ENCODE measurements around the gene AREG. TPM values are rescaled to one million over a fixed set of nuclear protein-coding genes. Genes with fewer than 3 reads are reported as not detected.

Gene AREG
- total and polyA plus RNA-seq, 12 donors = 0.77 to 22.9 (median 4.3) TPM; not detected in 2

DNA sequence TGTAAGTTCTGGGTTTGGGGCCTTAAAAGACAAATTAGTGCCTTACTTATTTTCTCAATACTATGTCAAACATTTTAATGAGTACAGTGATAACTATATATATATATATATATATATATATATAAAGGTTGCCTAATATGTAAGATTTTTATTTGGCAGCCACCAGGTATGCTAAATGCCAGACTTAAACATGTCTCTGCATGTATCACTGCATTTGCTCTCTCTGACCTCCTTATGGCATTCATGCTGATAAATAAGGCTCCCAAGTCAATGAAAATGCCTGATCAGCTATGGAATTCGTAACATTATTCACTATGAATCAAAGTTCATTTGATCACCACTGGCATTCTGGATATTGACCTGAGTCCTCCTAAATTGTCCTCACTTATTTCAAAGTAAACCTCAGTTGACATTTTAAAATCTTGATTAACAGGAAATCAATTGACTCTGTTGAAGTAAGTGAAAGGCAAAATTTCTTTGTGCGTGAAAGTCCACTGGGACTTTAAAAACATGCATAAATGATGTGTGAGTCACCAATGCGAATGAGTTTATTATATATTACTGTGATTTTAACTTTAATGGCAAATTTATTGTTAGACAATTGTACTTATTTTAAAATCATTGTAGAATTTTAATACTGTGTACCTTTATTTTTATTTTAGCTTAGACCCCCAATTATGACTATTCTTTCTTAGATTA is 29.2 kb upstream of the AREG start:
- TF ChIP-seq, protein P1, sequence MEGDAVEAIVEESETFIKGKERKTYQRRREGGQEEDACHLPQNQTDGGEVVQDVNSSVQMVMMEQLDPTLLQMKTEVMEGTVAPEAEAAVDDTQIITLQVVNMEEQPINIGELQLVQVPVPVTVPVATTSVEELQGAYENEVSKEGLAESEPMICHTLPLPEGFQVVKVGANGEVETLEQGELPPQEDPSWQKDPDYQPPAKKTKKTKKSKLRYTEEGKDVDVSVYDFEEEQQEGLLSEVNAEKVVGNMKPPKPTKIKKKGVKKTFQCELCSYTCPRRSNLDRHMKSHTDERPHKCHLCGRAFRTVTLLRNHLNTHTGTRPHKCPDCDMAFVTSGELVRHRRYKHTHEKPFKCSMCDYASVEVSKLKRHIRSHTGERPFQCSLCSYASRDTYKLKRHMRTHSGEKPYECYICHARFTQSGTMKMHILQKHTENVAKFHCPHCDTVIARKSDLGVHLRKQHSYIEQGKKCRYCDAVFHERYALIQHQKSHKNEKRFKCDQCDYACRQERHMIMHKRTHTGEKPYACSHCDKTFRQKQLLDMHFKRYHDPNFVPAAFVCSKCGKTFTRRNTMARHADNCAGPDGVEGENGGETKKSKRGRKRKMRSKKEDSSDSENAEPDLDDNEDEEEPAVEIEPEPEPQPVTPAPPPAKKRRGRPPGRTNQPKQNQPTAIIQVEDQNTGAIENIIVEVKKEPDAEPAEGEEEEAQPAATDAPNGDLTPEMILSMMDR (IDR thresholded peaks at IDR 0.05) = no peak
- Histone ChIP-seq H3K27me3 (no peaks in the 10 kb centered on the region), H3K4me3 (no peak overlapping the region), H3K27ac (no peak overlapping the region), H3K9me3 (no peaks in the 10 kb centered on the region), H3K36me3 (no peaks in the 10 kb centered on the region), H3K4me1 (no peaks in the 10 kb centered on the region)
- ATAC-seq = no peak
- no peak for DNase-seq
- intact Hi-C loops (cut with DNase I) = no loop called here
- 84 to 91% methylated on average over 3 of the region's 3 CpGs for WGBS, 2 donors

DNA sequence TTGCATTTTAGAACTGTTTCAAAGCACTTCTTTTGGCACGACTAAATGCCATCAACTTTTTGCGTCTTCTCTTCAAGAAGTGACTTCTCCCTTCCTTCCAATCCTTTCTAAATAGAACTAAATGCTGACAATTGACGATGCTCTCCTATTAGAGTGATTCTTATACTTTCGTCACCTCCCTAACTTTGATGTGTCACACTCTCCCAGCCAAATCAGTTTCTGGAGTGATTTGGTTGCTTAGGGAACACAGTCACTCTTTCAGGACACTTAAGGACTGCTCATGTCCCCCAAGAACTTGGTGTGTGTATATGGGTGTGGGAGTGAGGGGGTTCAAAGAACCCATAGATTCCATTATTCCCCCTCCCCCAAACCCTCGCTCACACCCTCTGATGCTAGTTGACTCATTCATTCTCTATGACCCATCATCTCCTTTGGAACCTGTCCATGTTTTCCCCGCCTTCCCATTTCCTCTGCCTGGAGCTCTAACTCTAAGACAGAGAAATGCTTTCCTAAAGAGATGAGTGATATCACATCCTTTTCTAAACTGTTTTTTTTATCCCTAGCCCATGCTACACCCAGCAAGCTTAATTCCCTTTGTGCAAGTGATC is 26.8 kb upstream of the AREG start:
- no peaks in the 10 kb centered on the region for H3K36me3 ChIP-seq
- TF ChIP-seq, protein P1 (IDR thresholded peaks at IDR 0.05) = no peak
- H3K27ac ChIP-seq = no peak overlapping the region
- H3K9me3 ChIP-seq = no peaks in the 10 kb centered on the region
- H3K4me3 ChIP-seq = no peak overlapping the region
- H3K4me1 ChIP-seq = peaks cover 0 to 10% (median 8%) of the 10 kb centered on the region in 9 donors
- 59 to 63% methylated on average over 6 of the region's 6 CpGs for WGBS, 2 donors
- no peaks in the 10 kb centered on the region for H3K27me3 ChIP-seq
- ATAC-seq = peak in 4 of 8 donors; percentile 33 to 48 (median 40)
- intact Hi-C loops (cut with DNase I) = loop anchor here in 1 of 10 donors (2.0 kb wide), 1 partner anchor 45 kb away; no protein-coding TSS in a partner anchor
- peak in 1 of 2 donors; percentile 21 for DNase-seq

DNA sequence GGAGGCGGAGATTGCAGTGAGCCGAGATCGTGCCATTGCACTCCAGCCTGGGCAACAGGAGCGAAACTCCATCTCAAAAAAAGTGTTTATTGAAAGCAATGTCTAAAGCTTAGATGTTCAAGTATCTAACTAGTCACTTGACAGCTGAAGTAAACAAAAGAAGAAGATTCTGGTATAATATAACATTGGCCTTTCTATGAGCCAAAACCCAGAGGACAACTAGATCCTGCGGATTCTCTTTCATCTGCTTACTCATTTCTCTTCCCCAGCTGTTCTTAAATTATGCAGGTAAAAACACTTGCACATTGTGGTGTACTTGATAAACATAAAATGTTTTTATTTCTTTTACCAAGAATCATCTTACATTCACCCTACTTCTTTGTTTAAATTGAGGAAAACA is 24.1 kb upstream of the AREG start:
- H3K27ac ChIP-seq = no peak overlapping the region
- H3K36me3 ChIP-seq = no peaks in the 10 kb centered on the region
- ATAC-seq (no peak), DNase-seq (no peak)
- H3K4me3 ChIP-seq = no peak overlapping the region
- no peaks in the 10 kb centered on the region for H3K9me3 ChIP-seq
- no peaks in the 10 kb centered on the region for H3K27me3 ChIP-seq
- peaks cover 0 to 18% (median 14%) of the 10 kb centered on the region in 9 donors for H3K4me1 ChIP-seq
- 92 to 97% methylated on average over 4 to 5 of the region's 5 CpGs for WGBS, 2 donors
- TF ChIP-seq, protein P1 (IDR thresholded peaks at IDR 0.05) = no peak
- intact Hi-C loops (cut with DNase I) = no loop called here

DNA sequence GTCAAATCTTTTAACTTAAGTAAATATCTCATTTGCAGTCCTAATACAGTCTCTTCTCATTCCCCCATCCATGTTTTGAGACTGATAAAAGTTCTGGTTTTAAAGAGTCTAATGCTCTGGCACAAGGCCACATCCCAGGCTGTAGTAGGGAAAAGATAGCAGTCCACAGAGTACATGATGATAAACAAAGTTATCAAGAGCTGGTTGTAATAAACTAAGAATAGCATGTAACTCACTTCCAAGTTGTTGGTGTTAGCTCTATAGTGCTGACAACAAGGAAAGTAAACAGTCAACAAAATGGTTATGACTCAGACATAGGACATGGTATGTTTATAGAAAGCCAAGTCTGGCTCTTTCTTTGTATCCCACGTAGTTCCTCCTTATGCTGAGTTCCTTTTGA is 21.8 kb upstream of the AREG start:
- H3K27me3 ChIP-seq = no peaks in the 10 kb centered on the region
- H3K9me3 ChIP-seq = no peaks in the 10 kb centered on the region
- DNase-seq (peak in 1 of 2 donors; percentile 68), ATAC-seq (peak; percentile 89 to 100 (median 97))
- no peak overlapping the region for H3K4me3 ChIP-seq
- peak overlapping the region in 6 of 10 donors; percentile 36 to 72 (median 50) for H3K27ac ChIP-seq
- no peaks in the 10 kb centered on the region for H3K36me3 ChIP-seq
- intact Hi-C loops (cut with DNase I) = no loop called here
- TF ChIP-seq, protein P1 (IDR thresholded peaks at IDR 0.05) = no peak
- peaks cover 0 to 18% (median 14%) of the 10 kb centered on the region in 9 donors for H3K4me1 ChIP-seq
- WGBS, 2 donors = 3 to 15% methylated on average over 1 of the region's 1 CpG

All from heart right ventricle (tissue), 16 donors.